GM18499 (cell line): ENCODE data around the gene TRIM3.
"Not testable (repeated sequence)": the region's sequence is repeated elsewhere in the genome, so short reads cannot be mapped to it uniquely, and the experiment has no call there.

Experiments
- ATAC-seq: cut with Tn5 transposase; IDR thresholded peaks from one replicate; pipeline ENCODE4 v1.9.1; 2021; ENCODE audit warnings: moderate number of reproducible peaks; ENCODE audit not compliant: insufficient read depth, unreplicated experiment

The TRIM3 gene

DNA sequence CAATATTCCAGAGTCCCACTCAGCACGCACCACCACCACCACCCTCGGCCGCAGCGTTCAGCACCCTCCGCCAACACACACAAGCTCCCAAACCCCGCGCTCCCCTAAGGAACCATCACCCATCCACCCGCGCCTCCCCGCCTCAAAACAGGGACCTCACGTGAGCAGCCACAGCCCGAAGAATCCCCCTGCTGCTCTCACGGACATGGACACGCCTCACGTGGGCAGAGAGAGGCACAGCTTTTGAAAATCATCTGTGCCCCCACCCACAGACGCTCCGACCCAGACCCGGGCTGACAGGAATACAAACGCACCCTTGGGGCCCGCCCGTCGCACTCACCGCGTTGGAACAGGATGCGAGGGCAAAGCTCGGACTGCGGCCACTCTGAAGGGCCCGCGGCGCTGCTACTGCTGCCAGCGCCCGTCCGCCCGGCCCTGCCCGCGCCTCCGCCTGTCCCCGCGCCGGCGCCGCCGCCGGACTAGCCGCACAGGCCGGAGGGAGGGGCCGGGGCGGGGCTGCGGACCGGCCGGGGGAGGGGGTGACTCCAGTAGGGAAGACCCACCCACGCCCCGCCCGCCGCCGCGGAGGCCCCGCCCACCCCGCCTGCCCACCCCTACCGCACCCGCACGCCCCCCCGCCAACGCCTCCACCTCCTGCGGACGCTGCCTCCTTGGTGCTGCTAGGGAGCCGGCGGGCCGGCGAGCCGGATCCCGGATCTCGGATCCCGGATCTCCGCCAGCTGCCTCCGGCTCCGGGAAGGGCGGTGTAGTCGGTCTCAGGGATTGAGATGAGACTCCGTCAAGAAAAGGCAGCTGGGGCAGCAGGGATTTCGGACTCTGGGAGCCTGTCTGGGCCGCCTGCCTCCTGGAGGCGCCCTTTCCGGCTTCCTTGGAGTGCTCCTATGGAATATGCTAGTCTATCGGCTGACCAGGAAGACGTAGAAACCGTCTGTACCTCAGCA is at the start of gene TRIM3:
Gene TRIM3, minus strand, starts transcription at position 491 of the 962 bp plus-strand sequence. CDS start 8,246 bp downstream, outside the sequence.
- no peak for ATAC-seq

- ATAC-seq, result no peak
Observed at GRCh38 chr11:6523253-6523652, 49.5 kb upstream of the TRIM3 start.

DNA sequence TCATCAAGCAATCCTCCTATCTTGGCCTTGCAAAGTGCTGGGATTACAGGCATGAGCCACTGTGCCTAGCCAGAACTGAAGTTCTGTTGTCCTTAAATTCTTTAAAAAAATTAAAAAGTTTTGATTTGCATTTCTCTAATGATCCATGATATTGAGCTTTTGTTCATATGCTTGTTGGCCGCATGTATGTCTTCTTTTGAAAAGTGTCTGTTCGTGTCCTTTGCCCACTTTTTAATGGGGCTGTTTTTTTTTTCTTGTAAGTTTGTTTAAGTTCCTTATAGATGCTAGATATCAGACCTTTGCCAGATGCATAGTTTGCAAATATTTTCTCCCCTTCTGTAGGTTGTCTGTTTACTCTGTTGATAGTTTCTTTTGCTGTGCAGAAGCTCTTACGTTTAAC is 48.2 kb upstream of the TRIM3 start:
- ATAC-seq, result not testable (repeated sequence)

DNA sequence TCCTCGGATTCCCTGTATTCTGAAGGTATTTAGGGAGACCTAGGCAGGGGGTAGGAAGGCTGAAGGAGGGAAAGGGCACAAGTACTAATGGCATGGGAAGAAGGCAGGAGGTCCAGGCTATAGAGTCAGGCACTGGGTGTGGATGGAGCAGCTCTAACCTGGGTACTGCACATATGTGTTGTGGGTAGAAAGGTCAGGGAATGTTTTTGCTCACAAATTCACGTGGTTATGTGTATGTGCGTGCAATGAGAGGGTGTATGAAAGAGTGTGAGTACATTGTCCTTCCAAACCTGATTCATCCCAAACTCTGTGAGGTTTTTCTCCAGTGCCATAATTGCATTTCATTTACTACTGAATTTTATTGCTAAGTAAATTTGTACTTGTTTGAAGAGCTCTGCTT is 46.5 kb upstream of the TRIM3 start:
- no peak for ATAC-seq

- no peak for ATAC-seq
Observed at GRCh38 chr11:6516865-6517264, 43.1 kb upstream of the TRIM3 start.

DNA sequence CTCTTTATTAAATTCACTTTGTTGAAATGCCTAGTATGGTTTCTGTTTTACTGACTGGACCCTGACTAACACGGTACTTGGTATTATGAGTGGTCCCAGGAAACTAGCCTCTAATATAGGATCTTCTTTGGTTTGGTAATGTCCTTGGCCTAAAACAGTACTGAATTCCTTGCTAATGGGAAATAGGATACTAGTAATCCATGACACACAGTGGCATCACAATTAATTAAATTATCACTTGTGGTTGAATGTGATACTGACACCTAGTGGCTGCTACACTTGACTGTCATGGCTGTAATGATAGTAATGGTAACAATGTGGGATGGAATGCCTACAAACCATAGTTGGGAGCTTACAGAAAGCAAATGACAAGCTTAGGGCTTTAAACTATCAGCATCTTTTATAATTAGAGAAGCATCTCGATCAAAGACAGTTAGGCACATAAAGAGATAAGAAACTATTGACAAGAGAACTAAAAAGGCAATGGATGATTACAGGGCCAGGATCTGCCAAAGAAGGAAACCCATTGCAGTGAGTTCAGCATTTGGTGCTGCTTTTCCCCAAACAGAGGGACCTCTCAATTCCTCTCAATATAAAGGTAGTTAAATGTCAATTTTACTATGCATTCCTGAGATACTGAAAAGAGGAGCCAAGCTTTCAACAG is 32.0 kb upstream of the TRIM3 start:
- no peak for ATAC-seq

- ATAC-seq, result no peak
Observed at GRCh38 chr11:6504166-6504565, 30.4 kb upstream of the TRIM3 start.

- ATAC-seq, result no peak
Observed at GRCh38 chr11:6502382-6502781, 28.6 kb upstream of the TRIM3 start.

GRCh38 chr11:6498544-6498943 is 24.8 kb upstream of the TRIM3 start:
- ATAC-seq, result no peak

GRCh38 chr11:6498121-6498520 is 24.4 kb upstream of the TRIM3 start:
- ATAC-seq, result no peak

DNA sequence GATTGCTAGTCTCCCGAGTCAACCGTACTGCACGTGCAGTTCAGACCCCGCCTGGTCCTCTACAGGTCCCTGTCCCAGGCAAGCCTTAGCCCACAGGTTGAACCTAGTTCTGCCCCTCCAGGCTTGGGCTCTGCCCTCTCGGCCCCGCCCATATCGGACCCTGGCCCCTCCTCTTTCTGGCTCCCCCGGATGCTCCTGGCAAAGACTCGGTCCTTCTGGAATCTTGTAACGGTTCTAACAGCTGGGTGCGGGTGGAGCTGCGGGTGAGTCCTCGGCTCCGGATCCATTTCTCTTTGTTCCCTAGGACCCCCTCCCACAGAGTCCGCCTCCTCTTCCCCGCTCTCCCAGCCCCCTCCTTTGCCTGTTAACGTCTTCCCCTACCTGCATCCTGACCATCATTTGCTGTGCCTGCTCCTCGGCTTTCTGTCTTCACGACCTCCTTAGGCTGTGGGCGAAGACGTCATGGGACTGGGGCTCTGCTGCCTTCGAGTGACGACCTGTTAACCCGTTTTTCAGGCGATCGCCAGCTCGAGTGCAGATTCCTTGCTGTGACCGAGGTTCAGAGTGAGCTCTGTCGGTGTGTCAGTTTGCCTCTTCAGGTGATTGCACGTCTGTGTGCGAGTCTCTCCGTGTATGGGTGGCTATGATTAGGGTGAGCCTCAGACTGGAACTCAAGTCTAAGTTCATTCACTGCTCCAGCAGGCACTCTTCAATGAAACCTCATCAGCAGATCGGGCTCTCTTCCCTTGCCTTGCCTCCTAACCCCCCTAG is 23.5 kb upstream of the TRIM3 start, which contains the start of gene DNHD1:
Gene DNHD1, plus strand, starts transcription at position 212 of the 771 bp plus-strand sequence. CDS start 936 bp downstream, outside the sequence.
- no peak for ATAC-seq

DNA sequence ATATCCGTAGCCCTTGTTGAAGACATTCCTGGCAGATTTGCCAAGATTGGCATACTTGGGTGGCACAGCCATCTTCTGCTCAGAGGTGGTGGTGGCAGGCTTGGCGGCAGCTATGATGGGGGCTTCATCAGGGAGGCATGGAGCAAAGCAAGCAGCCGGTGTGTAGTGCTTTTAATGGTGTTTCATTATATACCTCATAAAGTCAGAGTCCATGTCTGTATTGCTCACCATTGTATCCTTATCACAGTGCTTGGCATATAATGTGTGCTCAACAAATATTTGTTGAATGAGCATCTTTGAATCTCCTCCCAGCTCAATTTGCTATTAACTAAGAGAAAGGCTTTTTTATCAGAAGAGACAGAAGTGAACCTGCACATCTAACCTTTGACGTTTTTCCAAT is 15.6 kb upstream of the TRIM3 start:
- no peak for ATAC-seq

- ATAC-seq, result no peak
Observed at GRCh38 chr11:6488821-6489220, 15.1 kb upstream of the TRIM3 start.

GRCh38 chr11:6488342-6488741 is 14.6 kb upstream of the TRIM3 start:
- ATAC-seq, result no peak

DNA sequence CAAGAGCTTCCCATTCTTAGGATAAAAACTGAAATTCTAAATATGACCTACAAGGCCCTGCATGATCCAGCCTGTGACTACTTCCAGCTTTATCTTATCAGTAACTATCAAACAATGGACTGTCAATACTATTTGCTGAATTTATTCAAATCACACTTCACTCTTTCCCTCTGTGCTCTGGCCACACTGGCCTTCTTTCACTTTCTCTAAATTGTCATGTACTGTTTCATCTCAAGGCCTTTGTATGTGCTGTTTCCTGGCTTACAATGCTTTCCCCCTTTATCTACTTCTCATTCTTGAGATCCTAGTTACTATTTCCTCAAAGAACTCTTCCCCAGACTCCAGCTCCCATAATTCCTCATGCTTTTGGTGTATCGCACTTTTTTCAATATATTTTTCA is 13.2 kb upstream of the TRIM3 start:
- ATAC-seq, result no peak

- no peak for ATAC-seq
Observed at GRCh38 chr11:6486256-6486655, 12.5 kb upstream of the TRIM3 start.

DNA sequence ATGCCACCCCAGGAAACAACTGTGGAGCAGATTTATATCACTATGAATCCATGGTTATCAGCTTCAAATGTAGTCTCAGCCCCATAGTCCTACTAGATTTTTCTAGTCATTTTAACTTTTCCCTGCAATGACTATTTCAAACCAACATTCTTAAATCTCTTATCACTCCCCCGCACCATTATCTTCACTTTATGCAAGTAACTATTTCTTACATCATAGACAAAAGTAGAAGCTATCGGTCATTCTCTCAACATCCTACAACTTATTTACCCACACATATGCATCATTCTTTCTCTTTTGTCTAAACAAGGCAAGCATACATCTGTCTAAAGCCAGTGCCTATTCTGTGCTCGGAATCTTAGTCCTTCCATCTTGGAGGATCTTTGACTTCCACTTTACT is 11.9 kb upstream of the TRIM3 start:
- no peak for ATAC-seq

- no peak for ATAC-seq
Observed at GRCh38 chr11:6483015-6483414, 9.3 kb upstream of the TRIM3 start.

DNA sequence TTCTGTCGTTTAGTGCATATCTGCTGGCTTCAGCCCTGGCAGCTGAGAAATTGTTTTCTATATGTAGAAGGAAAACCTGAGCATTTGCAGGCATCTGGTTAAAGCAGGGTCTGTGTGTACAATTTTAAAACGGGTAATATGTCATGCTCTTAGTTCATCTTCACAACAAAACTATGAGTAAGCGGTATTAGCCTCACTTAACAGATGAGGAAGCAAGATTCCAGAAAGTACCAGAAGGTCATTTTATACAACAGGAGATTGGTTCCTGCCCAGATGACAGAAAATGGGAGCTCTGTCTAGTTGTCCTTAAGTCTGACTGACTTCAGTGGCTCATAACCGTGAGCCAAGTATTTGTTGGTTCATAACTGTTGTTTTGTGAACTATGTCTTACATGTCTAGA is 8.7 kb upstream of the TRIM3 start:
- ATAC-seq, result no peak

DNA sequence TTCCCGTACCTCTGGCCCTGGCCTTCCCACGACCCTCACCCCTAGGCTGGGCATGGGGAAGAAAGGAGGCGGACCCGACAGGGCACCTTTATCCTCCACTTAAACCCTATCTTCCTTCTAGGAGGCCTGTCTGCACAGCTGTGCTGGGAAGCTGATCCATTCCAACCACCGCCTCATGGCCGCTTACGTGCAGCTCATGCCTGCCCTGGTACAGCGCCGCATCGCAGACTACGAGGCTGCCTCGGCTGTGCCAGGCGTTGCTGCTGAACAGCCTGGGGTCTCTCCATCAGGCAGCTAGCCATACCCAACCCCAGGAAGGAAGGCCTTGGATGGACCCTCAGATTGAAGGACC is 8.2 kb upstream of the TRIM3 start:
- ATAC-seq, result no peak
